H1 (cell line): ENCODE results near the gene DNAH1. TPM values are rescaled to one million over a fixed set of nuclear protein-coding genes. Genes with fewer than 3 reads are reported as not detected.

Experiments
- polyA plus RNA-seq, 7 experiments: library from polyadenylated mRNA; depleted of rRNA in 3 of 7; stranded (reverse) in 5 of 7; unstranded in 2 of 7; fragments of >200 nt in 5 of 7; fragments of 200-250 nt in 2 of 7; gene quantifications; 1 replicate in 5 of 7; 2 replicates in 1 of 7; 4 replicates in 1 of 7; pipeline versions ENCODE4 v1.2.1 to v1.2.3, GENCODE V29; 2011 to 2013; ENCODE audit warnings: missing spikeins in 2 of 7, mixed read lengths in 2 of 7
- total RNA-seq: library from RNA; stranded (reverse); fragmentation: NEBNext Ultra II Directional; extraction: Animal tissue kit (Norgen Biotek cat#: 25700); gene quantifications from 2 replicates; pipeline ENCODE4 v1.2.1, GENCODE V29; 2021
- TF ChIP-seq, protein P1 (sequence below): fragments of 300-600 bp; sonication (generic); IDR thresholded peaks from 2 replicates; pipeline ENCODE4 v1.7.1; 2012; ENCODE audit warnings: low read length, moderate library complexity, mild to moderate bottlenecking, inconsistent platforms; ENCODE audit not compliant: insufficient replicate concordance

The DNAH1 gene
- total and polyA plus RNA-seq, 2 of the 8 experiments (the other 6 are each of a cell fraction or from before 2014, with no cell fraction given): 1.0 to 1.5 TPM

DNA sequence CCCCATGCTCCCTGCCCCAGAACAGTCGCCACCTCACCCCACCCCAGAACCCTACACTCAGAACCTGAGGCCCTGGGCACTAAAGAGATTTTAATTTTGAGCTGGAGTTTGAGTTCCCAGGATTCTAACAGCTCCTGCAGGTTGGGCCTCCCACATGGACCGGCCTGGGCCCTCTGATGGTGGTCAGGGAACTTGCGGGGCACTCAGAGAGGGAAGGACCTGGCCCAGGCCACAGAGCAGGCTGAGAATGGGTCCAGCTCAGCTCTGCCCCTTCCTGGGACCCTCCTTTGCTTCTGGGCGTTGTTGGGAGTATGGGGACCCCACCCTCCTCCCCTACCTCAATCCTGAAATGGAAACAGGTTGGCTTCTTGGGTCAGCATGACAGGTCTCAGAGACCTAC lies 129.9 kb downstream of the DNAH1 start (continued):
- TF ChIP-seq, protein P1, sequence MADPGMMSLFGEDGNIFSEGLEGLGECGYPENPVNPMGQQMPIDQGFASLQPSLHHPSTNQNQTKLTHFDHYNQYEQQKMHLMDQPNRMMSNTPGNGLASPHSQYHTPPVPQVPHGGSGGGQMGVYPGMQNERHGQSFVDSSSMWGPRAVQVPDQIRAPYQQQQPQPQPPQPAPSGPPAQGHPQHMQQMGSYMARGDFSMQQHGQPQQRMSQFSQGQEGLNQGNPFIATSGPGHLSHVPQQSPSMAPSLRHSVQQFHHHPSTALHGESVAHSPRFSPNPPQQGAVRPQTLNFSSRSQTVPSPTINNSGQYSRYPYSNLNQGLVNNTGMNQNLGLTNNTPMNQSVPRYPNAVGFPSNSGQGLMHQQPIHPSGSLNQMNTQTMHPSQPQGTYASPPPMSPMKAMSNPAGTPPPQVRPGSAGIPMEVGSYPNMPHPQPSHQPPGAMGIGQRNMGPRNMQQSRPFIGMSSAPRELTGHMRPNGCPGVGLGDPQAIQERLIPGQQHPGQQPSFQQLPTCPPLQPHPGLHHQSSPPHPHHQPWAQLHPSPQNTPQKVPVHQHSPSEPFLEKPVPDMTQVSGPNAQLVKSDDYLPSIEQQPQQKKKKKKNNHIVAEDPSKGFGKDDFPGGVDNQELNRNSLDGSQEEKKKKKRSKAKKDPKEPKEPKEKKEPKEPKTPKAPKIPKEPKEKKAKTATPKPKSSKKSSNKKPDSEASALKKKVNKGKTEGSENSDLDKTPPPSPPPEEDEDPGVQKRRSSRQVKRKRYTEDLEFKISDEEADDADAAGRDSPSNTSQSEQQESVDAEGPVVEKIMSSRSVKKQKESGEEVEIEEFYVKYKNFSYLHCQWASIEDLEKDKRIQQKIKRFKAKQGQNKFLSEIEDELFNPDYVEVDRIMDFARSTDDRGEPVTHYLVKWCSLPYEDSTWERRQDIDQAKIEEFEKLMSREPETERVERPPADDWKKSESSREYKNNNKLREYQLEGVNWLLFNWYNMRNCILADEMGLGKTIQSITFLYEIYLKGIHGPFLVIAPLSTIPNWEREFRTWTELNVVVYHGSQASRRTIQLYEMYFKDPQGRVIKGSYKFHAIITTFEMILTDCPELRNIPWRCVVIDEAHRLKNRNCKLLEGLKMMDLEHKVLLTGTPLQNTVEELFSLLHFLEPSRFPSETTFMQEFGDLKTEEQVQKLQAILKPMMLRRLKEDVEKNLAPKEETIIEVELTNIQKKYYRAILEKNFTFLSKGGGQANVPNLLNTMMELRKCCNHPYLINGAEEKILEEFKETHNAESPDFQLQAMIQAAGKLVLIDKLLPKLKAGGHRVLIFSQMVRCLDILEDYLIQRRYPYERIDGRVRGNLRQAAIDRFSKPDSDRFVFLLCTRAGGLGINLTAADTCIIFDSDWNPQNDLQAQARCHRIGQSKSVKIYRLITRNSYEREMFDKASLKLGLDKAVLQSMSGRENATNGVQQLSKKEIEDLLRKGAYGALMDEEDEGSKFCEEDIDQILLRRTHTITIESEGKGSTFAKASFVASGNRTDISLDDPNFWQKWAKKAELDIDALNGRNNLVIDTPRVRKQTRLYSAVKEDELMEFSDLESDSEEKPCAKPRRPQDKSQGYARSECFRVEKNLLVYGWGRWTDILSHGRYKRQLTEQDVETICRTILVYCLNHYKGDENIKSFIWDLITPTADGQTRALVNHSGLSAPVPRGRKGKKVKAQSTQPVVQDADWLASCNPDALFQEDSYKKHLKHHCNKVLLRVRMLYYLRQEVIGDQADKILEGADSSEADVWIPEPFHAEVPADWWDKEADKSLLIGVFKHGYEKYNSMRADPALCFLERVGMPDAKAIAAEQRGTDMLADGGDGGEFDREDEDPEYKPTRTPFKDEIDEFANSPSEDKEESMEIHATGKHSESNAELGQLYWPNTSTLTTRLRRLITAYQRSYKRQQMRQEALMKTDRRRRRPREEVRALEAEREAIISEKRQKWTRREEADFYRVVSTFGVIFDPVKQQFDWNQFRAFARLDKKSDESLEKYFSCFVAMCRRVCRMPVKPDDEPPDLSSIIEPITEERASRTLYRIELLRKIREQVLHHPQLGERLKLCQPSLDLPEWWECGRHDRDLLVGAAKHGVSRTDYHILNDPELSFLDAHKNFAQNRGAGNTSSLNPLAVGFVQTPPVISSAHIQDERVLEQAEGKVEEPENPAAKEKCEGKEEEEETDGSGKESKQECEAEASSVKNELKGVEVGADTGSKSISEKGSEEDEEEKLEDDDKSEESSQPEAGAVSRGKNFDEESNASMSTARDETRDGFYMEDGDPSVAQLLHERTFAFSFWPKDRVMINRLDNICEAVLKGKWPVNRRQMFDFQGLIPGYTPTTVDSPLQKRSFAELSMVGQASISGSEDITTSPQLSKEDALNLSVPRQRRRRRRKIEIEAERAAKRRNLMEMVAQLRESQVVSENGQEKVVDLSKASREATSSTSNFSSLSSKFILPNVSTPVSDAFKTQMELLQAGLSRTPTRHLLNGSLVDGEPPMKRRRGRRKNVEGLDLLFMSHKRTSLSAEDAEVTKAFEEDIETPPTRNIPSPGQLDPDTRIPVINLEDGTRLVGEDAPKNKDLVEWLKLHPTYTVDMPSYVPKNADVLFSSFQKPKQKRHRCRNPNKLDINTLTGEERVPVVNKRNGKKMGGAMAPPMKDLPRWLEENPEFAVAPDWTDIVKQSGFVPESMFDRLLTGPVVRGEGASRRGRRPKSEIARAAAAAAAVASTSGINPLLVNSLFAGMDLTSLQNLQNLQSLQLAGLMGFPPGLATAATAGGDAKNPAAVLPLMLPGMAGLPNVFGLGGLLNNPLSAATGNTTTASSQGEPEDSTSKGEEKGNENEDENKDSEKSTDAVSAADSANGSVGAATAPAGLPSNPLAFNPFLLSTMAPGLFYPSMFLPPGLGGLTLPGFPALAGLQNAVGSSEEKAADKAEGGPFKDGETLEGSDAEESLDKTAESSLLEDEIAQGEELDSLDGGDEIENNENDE: no peak
